Neural cell (in vitro differentiated cells): ENCODE results near the gene RAF1.

ENCODE experiments used
- CTCF ChIP-seq: fragments of 450-650 bp; IDR thresholded peaks from 2 replicates; pipeline ENCODE4 v1.5.1; 2014; ENCODE audit warnings: antibody characterized with exemption, mild to moderate bottlenecking, moderate library complexity; ENCODE audit not compliant: poor library complexity, severe bottlenecking
- EP300 ChIP-seq: fragments of 450-650 bp; conservative IDR thresholded peaks from 2 replicates; pipeline ENCODE4 v1.6.1; 2014; ENCODE audit warnings: antibody characterized with exemption, mild to moderate bottlenecking, moderate library complexity; ENCODE audit not compliant: poor library complexity, severe bottlenecking
- EZH2 ChIP-seq: fragments of 200-600, 300-800 bp; shearing (Covaris generic), sonication (generic); IDR thresholded peaks from 2 replicates; pipeline ENCODE4 v1.6.1; 2014; ENCODE audit warnings: antibody characterized with exemption, low read length, borderline replicate concordance, mild to moderate bottlenecking; ENCODE audit not compliant: insufficient read depth, poor library complexity, severe bottlenecking
- POLR2AphosphoS5 ChIP-seq: IDR thresholded peaks from 2 replicates; pipeline ENCODE4 v1.6.1; 2012
- SMC3 ChIP-seq: fragments of 450-650 bp; conservative IDR thresholded peaks from 2 replicates; pipeline ENCODE4 v1.6.1; 2014; ENCODE audit warnings: antibody characterized with exemption, mild to moderate bottlenecking, moderate library complexity; ENCODE audit not compliant: poor library complexity
- TF ChIP-seq, protein P1 (sequence below): IDR thresholded peaks from 2 replicates; pipeline ENCODE4 v1.6.1; 2012; ENCODE audit warnings: borderline replicate concordance

DNA sequence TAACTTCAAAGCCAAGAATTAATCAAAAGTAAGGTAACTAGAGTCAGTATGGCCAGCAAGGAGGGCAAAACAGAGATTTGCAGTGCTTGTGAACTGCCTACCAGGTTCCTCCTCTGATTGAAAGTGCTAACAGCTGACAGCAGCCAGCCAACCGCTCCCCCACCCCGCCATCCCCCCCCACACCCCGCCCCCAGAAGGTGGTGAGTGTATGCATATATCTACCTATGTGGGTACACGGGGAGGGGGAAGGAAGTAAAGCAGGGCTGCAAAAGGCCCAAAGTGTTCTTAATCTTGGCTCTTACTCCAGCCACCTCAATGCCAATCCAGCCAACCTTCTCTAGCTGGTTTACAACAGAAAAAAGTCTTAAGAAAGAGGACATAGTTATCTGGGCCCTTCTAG, 50.7 kb downstream of the RAF1 start:
- TF ChIP-seq CTCF (no peak), EZH2 (no peak), EP300 (no peak), POLR2AphosphoS5 (no peak), SMC3 (no peak)
- TF ChIP-seq, protein P1, sequence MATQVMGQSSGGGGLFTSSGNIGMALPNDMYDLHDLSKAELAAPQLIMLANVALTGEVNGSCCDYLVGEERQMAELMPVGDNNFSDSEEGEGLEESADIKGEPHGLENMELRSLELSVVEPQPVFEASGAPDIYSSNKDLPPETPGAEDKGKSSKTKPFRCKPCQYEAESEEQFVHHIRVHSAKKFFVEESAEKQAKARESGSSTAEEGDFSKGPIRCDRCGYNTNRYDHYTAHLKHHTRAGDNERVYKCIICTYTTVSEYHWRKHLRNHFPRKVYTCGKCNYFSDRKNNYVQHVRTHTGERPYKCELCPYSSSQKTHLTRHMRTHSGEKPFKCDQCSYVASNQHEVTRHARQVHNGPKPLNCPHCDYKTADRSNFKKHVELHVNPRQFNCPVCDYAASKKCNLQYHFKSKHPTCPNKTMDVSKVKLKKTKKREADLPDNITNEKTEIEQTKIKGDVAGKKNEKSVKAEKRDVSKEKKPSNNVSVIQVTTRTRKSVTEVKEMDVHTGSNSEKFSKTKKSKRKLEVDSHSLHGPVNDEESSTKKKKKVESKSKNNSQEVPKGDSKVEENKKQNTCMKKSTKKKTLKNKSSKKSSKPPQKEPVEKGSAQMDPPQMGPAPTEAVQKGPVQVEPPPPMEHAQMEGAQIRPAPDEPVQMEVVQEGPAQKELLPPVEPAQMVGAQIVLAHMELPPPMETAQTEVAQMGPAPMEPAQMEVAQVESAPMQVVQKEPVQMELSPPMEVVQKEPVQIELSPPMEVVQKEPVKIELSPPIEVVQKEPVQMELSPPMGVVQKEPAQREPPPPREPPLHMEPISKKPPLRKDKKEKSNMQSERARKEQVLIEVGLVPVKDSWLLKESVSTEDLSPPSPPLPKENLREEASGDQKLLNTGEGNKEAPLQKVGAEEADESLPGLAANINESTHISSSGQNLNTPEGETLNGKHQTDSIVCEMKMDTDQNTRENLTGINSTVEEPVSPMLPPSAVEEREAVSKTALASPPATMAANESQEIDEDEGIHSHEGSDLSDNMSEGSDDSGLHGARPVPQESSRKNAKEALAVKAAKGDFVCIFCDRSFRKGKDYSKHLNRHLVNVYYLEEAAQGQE = no peak
